ENCODE results near the gene MAP4K2.

MAP4K2 gene

DNA sequence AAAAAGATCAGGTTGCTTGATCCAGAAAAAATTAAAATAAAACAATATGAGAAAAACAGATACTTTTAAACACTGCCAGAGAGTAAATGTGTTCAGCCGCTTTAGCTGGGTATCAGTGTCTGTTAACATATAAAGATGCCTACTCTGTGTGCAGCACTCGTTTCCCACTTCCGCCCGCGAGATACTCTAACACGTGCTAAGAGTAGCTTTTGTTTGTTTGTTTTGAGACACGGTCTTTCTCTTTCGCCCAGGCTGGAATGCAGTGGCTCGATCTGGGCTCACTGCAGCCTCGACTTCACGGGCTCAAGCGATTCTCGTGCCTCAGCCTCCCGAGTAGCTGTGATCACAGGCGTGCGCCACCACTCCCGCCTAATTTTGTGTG, 7.9 kb upstream of the MAP4K2 start:
- DNase-seq = peak; percentile 25

DNA sequence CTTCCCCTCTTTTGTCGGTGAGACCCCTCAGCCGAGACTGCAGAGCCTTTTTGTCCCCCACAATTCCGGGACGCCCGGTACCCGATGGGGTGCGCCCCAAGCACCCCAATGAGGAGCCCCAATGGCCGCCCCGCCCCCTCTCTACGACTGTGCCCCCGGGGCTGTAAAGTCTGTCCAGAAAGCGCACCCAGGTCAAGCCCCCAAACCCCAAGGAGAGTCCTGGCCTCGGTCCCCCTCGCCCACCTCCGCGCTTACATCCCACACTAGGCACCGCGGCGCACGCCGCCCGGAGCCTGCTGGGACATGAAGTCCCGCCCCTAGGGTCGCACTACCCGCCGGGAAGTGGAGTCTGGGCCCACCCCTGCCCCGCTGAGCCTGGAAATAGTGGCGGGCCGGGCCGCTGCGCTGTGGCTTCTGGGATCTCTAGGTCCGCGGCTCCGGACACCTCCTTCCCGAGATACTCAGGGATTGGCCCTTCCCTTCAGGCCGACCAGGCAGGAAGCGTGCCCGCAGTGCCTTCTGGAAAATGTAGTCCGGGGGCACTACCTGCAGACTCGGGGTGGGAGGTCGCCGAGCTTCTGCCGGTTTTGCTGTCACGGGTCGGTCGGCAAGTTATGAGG, 7.4 kb upstream of the MAP4K2 start, which contains the start of gene MEN1:
Gene MEN1 (minus strand): TSS at position 281 of the 620 bp plus-strand sequence. CDS start 442 bp downstream, outside the sequence.
- peak; percentile 89 for DNase-seq

DNA sequence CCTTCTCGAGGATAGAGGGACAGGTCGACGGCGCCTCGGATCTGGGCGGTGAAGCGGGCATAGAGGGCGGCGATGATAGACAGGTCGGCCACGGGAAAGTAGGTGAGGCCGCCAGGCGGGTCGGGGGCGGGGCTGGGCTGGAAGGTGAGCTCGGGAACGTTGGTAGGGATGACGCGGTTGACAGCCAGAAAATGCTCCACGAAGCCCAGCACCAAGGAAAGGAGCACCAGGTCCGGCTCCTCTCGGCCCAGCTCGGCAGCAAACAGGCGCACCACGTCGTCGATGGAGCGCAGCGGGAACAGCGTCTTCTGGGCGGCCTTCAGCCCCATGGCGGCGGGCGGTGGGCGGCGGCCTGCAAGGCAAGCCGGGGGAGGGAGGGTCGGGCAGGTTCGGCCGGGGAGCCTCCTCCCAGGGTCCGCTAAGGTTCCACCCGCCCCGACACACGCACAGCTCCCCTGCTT, 6.8 kb upstream of the MAP4K2 start:
- no peak for DNase-seq

GRCh38 chr11:64805481-64805880, 2.5 kb upstream of the MAP4K2 start:
- no peak for DNase-seq

- no peak for DNase-seq
Measured at GRCh38 chr11:64804346-64805210, 1.6 kb upstream of the MAP4K2 start.

- no peak for DNase-seq
Measured at GRCh38 chr11:64803846-64804345, 882 bp upstream of the MAP4K2 start.

DNA sequence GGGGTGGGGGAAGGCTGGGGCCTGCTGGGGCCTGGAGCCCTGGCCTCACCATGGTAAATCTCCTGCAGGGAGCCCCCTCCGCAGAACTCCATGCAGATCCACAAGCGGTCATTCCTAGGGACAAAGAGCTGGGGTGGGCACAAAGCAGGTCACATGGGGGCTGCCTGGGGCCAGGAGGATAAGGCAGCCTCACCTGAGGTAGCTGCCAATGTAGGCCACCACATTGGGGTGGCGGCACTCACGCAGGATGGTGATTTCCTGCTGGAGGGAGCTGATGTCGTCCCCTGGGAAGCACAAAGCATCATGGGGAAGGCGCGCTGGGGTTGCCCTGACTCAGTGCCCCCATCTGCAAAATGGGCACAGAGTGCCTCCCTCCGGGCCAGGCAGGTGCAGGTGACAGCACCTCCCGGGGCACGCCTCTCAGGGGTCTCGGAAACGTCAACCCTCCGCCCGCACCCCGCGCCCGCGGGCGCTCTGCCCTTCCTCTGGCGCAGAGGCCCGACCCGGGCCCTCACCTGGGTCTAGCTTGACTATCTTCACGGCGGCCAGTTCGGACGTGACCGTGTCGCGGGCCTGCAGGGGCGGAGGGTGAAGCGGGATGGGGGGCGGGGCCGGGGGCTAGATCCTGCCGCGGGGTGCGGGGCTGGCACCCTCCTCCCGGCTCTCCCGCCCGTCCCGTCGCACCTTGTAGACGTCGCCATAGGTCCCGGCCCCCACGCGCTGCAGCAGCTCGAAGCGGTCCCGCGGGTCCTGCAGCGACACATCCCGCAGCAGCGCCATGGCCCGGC, 450 bp downstream of the MAP4K2 start:
- peak; percentile 39 for DNase-seq

- no peak for DNase-seq
Measured at GRCh38 chr11:64801561-64802369, 1.2 kb downstream of the MAP4K2 start.

DNA sequence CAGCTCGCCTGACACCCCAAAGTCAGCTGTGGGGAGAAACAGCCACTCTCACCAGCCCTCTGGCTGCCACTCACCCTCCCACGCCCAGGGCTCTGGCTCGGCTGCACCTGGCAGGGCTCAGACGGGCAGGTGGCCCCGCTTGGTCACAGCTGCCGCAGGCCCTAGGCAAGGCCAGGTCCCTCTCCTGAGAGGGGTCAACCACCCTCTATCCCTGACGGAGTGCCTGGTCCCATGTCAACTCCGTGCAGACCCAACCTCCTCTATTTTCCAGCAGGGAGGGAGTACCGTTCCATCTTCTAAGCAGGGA, 1.9 kb downstream of the MAP4K2 start:
- DNase-seq = no peak

DNA sequence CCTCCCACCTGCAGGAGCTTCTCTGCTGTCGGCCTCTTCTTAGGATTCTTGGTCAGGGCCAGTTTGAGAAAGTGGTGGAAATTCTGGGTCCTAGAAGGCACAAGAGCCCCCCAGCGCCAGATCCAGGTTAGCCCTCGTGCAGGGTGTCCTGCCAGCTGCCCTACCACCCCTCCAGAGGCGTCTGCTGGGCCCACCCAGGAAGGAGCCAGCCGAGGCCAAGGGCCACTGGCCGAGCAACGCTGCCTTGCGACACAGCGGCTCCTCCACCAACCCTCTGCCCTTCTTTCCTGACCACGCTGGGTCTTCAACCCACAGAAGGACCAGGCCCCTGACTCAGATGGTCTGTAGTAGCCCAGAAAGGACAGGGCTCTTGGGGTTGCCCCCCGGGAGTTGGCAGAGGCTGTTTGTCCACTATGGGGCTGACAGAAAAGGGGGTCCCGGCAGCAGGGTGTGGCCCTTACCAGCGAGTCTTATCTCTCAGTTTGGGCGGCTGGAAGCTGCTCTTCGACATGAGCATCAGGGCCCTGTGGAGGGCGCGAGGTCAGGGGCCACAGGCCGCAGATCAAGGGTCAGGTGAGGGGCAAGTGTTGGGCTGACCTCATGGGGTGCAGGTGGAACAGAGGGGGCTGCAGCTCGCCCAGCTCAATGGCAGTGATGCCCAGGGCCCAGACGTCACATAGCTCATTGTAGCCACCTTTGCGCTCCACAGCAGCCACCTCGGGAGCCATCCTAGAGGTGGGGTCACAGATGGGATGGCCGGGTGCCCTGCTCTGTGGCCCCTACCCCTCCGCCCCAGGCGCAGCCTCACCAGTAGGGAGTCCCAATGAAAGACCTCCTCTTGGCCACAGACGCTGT, 2.5 kb downstream of the MAP4K2 start:
- DNase-seq = no peak

GRCh38 chr11:64799623-64800302, 3.3 kb downstream of the MAP4K2 start:
- no peak for DNase-seq

GRCh38 chr11:64799256-64799622, 3.8 kb downstream of the MAP4K2 start:
- no peak for DNase-seq

DNA sequence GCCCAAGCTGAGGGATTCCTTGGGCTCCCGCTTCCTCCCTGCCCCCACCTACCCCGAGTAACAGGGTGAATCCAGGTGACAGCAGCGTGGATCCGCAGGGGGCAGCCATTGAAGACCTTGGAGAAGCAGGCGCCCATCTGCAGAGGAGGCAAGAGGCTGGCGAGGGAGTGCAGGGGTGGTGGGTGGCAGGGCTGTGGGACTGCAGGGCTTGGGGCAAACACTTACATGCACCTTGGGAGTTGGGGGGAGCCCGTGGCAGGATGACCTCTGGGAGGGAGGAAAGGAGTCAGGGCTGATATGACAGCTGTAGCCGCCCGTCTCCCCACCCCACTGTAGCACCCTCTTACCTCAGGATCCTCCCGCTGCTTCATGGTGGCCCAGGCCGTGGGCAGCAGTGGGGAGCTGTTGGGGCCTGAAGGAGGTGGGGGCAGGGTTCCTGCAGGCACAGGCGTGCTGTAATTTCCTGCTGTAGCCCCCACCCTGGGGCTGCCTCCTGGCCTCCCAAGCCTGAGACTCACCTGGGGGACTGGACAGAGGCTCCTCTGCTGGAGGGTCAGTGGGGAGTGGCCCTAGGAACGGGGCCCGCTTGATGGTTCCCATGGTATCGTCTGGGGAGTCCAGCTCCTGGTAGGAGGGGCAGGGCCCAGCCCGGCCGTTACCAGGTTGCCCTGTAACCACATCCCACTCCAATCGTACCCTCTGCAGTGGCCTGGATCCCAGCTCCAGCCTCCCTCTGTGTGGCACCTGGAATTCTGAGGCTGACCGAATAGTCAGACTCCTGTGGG, 6.1 kb downstream of the MAP4K2 start:
- DNase-seq = no peak

DNA sequence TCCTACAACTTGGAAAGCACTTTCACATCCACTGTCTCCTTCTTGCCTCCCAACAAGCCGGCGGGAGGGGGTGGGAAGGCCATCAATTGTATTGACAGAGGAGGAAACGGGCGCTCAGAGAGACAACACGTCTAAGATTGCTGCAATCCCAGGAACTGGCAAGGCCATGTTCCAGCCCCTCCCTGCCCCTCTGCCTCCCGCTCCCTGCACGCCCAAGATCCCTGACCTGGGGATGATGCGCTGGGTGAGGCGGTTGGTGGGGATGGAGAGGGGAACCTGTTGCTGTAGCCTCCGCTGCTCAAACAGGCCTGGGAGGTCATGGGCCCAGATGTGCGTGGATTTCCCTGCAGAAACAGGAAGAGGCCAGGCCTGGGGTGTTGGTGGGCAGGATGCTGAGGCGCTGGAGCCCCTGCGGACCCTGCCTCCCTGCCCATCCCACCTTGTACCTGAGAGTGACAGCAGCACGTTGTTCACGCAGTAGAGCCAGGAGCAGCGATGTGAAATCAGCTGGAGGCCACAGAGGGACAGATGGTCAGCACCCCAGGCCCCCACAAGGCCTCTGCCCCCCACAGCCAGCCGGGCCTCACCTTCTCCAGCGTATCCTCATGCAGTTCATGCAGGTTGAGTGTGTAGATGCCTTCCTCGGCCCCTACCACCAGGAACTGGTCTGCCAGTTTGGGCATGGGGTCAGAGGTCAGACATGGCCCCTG, 6.8 kb downstream of the MAP4K2 start:
- DNase-seq = no peak

- DNase-seq = no peak
Measured at GRCh38 chr11:64794526-64794925, 8.5 kb downstream of the MAP4K2 start.

DNA sequence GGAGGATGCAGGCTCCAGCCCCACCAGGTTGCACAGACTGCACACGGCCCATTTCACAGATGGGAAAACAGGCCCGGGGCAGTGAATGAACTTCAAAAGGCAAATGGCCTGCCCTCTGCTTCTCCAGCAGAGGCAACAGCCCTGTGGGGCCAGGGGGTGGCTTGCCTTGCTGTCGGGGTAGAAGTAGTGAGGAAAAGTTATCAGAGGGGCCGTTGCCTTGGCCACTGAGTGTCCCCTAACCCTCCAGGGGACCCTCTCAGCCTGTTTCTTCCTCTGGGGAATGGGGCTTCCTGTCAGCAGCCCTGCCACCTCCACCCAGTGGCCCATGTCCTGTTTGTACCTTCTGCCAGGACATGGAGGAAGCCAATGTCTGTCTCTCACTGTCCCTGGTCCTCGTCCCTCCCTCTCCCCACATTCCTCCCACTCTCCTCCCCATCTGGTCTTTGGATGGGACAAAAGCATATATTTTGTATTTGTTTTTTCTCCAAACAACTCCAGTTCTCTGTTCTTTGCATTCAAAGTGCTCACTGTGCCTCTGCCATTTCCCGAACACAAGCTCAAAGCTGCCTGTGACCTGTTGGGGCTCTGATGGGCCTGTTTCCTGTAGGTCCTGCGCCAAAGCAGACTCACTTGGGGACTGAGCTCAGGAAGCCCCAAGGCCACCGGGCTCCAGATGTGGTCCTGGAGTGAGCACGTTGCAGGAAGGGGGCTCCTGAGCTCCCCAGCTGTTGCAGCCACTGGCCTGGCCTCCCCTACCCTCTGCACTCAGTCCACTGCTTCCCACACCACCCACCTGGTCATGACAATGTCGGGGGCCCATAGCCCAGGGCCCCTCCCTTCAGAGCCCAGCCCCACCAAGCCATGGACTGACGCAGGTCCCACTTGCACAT, 9.5 kb downstream of the MAP4K2 start:
- DNase-seq = no peak

DNA sequence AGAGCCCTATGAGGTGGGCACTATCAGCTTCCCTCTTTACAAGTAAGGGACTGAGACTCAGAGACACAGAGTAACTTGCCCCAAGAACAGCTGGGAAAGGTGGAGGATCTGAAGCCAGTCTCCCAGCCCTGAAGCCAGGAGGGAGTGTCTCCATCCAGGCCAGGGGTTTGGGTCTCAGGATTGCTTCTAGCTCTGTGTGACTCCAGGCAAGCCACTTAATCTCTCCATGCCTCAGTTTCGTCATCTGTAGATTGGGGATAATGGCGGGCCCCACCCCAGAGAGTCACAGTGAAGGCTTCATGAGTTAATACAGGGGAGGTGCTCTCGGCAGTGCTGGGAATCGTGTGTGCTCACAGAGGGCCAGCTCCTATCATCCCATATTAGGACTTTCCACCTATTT, 10.5 kb downstream of the MAP4K2 start:
- no peak for DNase-seq

- no peak for DNase-seq
Measured at GRCh38 chr11:64791781-64792291, 11.2 kb downstream of the MAP4K2 start.

Measured in stimulated activated CD4-positive, alpha-beta T cell treated with anti-CD3 and anti-CD28 coated beads, Interleukin-1b, Interleukin-23, amount 100 ng/mL, for 48 hours (primary cell).